ENCODE measurements around the gene DMD. TPM values are rescaled to one million over a fixed set of nuclear protein-coding genes. Genes with fewer than 3 reads are reported as not detected.
A peak's percentile ranks its signal among the peaks of the same experiment; 100 is the strongest.

Gene DMD
- total RNA-seq, 1 donor from 2014 or later, result 194 TPM

GRCh38 chrX:32495855-32496254, 715.5 kb downstream of the DMD start:
- no peak for DNase-seq (ENCODE audit: low spot score)

GRCh38 chrX:32489125-32489524, 722.2 kb downstream of the DMD start:
- DNase-seq (ENCODE audit: low spot score), result no peak

GRCh38 chrX:32483534-32484136, 727.7 kb downstream of the DMD start:
- DNase-seq (ENCODE audit: low spot score), result no peak

GRCh38 chrX:32480019-32480418, 731.3 kb downstream of the DMD start:
- DNase-seq (ENCODE audit: low spot score), result no peak

DNA sequence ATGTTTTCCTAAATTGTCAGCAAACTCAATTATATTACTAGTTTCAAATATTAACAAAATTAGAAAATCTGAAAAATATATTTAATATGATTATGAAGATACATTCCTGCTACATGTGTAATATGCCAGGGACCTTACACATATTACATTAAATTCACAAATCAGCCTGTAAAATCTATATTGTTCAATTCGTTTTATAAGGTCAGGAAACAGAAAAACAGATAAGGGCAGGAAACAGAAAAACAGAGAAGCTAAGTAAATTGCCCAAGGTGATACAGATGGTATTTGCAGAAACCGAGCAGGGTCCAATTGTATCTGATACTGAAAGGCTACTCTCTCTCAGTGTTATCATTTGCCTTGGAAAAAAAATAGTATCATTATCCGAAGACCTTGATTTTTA, 739.0 kb downstream of the DMD start:
- DNase-seq (ENCODE audit: low spot score), result no peak

GRCh38 chrX:32455704-32456103, 755.6 kb downstream of the DMD start:
- no peak for DNase-seq (ENCODE audit: low spot score)

- DNase-seq (ENCODE audit: low spot score), result no peak
Observed at GRCh38 chrX:32451954-32452695, 759.2 kb downstream of the DMD start.

- DNase-seq (ENCODE audit: low spot score), result no peak
Observed at GRCh38 chrX:32448945-32449344, 762.4 kb downstream of the DMD start.

DNA sequence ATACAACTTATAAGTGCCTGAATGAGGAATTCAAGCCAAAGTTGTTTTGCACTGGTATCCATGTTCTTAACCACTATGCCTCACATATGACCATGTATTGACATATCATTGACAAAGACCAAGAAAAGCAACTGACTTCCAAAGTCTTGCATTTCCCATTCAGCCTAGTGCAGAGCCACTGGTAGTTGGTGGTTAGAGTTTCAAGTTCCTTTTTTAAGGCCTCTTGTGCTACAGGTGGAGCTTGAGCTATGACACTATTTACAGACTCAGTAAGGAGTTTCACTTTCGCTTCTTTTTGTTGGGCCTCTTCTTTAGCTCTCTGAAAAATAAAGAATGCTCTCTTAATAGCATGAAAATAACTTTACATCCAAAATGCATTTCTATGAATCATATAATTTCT, 763.0 kb downstream of the DMD start:
- DNase-seq (ENCODE audit: low spot score), result no peak

GRCh38 chrX:32447640-32448039, 763.7 kb downstream of the DMD start:
- DNase-seq (ENCODE audit: low spot score), result no peak

DNA sequence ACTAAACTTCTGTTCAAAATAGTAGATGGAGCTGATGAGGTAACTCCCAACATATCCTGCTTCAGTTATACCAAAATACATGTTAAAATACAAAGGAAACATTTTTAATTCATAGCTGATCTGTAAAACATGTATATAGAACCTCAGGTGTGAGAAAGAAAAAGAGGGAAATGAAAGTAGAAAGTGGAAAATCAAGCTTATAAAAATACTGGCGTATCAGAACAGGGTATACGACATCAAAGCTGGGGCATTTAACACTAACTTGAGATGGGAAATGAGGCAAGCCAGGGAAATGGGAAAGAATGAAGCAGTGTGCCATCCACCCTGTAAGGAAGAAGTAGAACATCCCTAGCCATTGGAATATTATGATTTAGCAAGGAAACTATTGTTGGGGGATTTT, 767.5 kb downstream of the DMD start:
- DNase-seq (ENCODE audit: low spot score), result no peak

DNA sequence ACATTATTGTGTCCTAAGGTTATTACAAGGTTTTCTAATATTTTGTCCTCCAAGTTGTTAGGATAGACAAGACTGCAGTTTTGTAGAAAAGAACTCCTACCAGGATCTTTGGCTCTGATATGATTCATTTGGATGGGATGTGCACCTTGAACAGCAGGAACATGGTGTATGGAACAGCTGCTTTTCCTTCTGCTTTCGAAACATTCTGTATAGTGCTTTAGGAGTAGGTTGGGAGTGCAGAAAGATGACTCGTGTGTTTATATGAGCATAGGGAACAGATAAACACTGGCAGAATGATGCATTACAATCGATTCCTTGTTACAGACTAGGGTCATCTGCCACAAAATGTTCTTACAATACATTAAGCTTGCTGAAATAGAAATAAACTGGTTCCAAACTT, 790.1 kb downstream of the DMD start:
- DNase-seq (ENCODE audit: low spot score), result no peak

GRCh38 chrX:32408389-32408788, 803.0 kb downstream of the DMD start:
- no peak for DNase-seq (ENCODE audit: low spot score)

DNA sequence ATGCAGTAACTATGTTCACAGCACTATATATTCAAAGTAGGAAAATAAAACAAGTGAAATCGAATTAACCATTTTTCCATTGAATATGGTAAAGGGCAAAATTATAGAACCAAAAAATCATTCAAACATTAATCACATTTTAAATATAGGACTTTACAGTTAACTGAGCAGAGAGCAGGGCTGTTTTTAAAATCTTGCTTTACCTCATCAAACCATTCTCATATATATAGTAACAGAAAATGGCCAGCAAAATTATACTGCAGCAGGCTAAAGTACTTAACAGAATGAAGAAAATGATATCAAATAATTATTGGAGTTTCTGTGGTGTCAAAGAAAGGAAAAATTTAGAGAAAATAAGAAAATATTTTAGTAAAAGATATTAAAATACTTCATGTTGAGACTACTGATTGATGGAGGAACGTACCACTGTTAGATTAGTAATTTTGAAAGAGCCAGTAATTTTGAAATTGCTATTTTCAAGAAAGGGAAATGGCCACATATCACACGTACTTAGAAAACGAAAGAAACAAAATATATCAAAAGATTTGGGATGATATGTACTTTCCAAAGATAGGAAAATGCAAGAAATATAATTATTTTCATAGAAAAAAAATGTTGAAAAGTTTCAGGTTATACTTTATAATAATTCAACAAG, 813.7 kb downstream of the DMD start:
- DNase-seq (ENCODE audit: low spot score), result no peak

DNA sequence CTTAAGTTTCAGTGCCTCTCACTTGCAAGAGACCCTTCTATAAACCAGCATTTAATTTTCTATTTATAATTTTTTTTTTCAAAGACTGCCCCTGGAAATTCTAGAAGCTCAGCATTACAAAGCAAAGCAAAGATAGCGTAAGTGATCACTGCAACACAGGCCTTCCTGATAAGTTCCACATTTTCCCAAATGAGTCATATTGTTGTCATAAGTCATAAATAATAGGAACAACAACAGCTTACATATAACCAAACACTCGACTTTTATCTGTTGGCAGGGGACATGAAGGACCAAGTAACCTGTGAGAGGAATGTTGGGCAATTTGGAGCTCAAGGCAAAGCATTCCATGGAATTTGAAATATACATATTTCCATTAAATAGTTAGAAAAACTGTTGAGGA, 815.5 kb downstream of the DMD start:
- DNase-seq (ENCODE audit: low spot score), result peak; percentile 1

GRCh38 chrX:32392655-32393054, 818.7 kb downstream of the DMD start:
- no peak for DNase-seq (ENCODE audit: low spot score)

DNA sequence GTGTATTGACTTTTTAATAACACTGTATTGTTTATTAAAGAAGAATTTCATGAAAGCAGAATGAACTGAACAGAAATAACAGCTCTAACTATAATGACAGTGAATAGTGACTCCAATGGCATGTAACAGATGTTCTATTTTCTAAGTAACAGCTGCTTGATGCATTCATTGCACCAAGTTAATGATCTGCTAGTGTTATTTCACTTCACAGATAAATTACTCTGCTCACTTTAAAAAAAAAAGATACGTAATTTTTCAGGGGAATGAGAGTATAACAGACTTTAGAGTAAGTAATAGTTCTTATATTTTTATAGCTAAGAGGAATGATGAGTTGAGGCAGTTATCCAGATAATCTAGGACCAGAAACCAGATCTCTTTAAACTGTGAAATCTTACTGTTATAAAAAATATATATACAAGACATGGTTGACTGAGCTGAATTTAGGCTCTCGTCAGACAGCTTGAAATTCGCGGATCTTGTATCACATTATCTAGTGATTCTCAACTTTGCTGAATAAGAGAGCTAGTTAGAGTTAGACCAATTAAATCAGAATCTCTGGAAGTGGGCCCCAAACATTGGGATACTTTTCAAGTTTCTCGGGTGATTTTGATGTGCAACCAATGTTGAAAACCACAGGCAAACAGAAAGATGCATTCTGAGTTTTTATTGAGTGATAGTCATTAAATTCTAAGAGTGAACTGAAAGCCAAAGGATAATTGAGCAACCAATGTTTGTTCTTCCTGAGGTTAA, 840.7 kb downstream of the DMD start:
- DNase-seq (ENCODE audit: low spot score), result peak; percentile 9

- peak; percentile 66 for DNase-seq (ENCODE audit: low spot score)
Observed at GRCh38 chrX:32293962-32294700, 917.2 kb downstream of the DMD start.

GRCh38 chrX:32289356-32289755, 922.0 kb downstream of the DMD start:
- DNase-seq (ENCODE audit: low spot score), result no peak

DNA sequence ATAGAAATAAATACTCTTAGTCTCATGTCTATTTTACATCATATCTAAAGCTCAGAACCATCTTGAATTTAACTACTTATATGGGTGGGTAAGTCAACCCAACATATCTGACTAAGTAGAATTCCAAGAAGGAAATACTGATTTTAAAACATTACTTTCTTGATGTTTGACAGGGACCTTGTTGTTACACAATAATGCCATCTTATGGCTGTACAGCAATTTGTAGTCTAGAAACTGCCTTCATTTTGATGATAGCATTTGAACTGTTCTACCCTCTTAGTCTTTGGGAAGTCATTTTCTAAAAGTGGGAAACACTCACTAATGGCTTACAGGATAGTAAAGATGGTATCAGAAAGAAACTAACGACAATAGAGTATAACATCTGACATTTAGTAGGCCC, 929.5 kb downstream of the DMD start:
- DNase-seq (ENCODE audit: low spot score), result no peak

- DNase-seq (ENCODE audit: low spot score), result no peak
Observed at GRCh38 chrX:32280921-32281320, 930.4 kb downstream of the DMD start.

GRCh38 chrX:32280489-32280888, 930.9 kb downstream of the DMD start:
- DNase-seq (ENCODE audit: low spot score), result peak; percentile 15
